ENCODE measurements around the gene KIF26B.
A peak's percentile ranks its signal among the peaks of the same experiment; 100 is the strongest.

KIF26B gene

GRCh38 chr1:245448531-245448930 lies 293.7 kb downstream of the KIF26B start:
- no peak overlapping the region for H2BK120ac ChIP-seq (ENCODE audit: low read depth, low read length)
- no peak overlapping the region for H2BK15ac ChIP-seq (replicated peaks; ENCODE audit: low read depth)
- no peaks in the 10 kb centered on the region for H3K79me2 ChIP-seq (ENCODE audit: control insufficient read depth, insufficient read depth, low read length)
- no peak overlapping the region for H3K4me3 ChIP-seq (ENCODE audit: low read length)
- H3K36me3 ChIP-seq (ENCODE audit: control insufficient read depth, insufficient read depth, low read length), result no peaks in the 10 kb centered on the region
- H3K56ac ChIP-seq (ENCODE audit: low read length), result no peak overlapping the region
- no peak overlapping the region for H3K4me2 ChIP-seq (ENCODE audit: low read length)
- H3K18ac ChIP-seq (ENCODE audit: low read length), result no peak overlapping the region
- no peak overlapping the region for H2BK5ac ChIP-seq (ENCODE audit: low read length)
- H3K23ac ChIP-seq (ENCODE audit: low read length), result no peak overlapping the region
- H3K79me1 ChIP-seq (ENCODE audit: low read length), result no peaks in the 10 kb centered on the region
- no peak for DNase-seq
- H4K5ac ChIP-seq (ENCODE audit: low read length), result no peak overlapping the region
- no peaks in the 10 kb centered on the region for H3K27me3 ChIP-seq (ENCODE audit: insufficient read depth, low read length, poor library complexity)
- H4K8ac ChIP-seq (ENCODE audit: low read depth, low read length), result no peak overlapping the region
- no peak overlapping the region for H3K9ac ChIP-seq (ENCODE audit: low read length)
- no peaks in the 10 kb centered on the region for H3K4me1 ChIP-seq (ENCODE audit: control insufficient read depth, low read depth, low read length)
- H2AK5ac ChIP-seq (ENCODE audit: low read length), result no peak overlapping the region
- H3K27ac ChIP-seq (ENCODE audit: low read depth, low read length), result no peak overlapping the region
- no CpG with 5 or more reads among the region's 1 CpG for WGBS (ENCODE audit: extremely low coverage, insufficient coverage, low lambda C conversion rate)
- no peak overlapping the region for H3K4ac ChIP-seq (ENCODE audit: low read depth, low read length)

- no CpG with 5 or more reads among the region's 8 CpGs for WGBS (ENCODE audit: extremely low coverage, insufficient coverage, low lambda C conversion rate)
- no peaks in the 10 kb centered on the region for H3K79me1 ChIP-seq (ENCODE audit: low read length)
- no peak overlapping the region for H3K4me2 ChIP-seq (ENCODE audit: low read length)
- no peak overlapping the region for H2AK5ac ChIP-seq (ENCODE audit: low read length)
- no peak overlapping the region for H3K18ac ChIP-seq (ENCODE audit: low read length)
- H4K8ac ChIP-seq (ENCODE audit: low read depth, low read length), result no peak overlapping the region
- H3K27me3 ChIP-seq (ENCODE audit: insufficient read depth, low read length, poor library complexity), result no peaks in the 10 kb centered on the region
- H3K9ac ChIP-seq (ENCODE audit: low read length), result no peak overlapping the region
- no peak overlapping the region for H3K23ac ChIP-seq (ENCODE audit: low read length)
- no peak overlapping the region for H2BK5ac ChIP-seq (ENCODE audit: low read length)
- H2BK120ac ChIP-seq (ENCODE audit: low read depth, low read length), result no peak overlapping the region
- no peak overlapping the region for H3K4ac ChIP-seq (ENCODE audit: low read depth, low read length)
- H2BK15ac ChIP-seq (replicated peaks; ENCODE audit: low read depth), result no peak overlapping the region
- H3K4me3 ChIP-seq (ENCODE audit: low read length), result no peak overlapping the region
- H3K27ac ChIP-seq (ENCODE audit: low read depth, low read length), result no peak overlapping the region
- no peak for DNase-seq
- H3K79me2 ChIP-seq (ENCODE audit: control insufficient read depth, insufficient read depth, low read length), result no peaks in the 10 kb centered on the region
- H3K4me1 ChIP-seq (ENCODE audit: control insufficient read depth, low read depth, low read length), result no peaks in the 10 kb centered on the region
- no peak overlapping the region for H4K5ac ChIP-seq (ENCODE audit: low read length)
- H3K56ac ChIP-seq (ENCODE audit: low read length), result no peak overlapping the region
- H3K36me3 ChIP-seq (ENCODE audit: control insufficient read depth, insufficient read depth, low read length), result no peaks in the 10 kb centered on the region
Observed at GRCh38 chr1:245448975-245449431, 294.2 kb downstream of the KIF26B start.

GRCh38 chr1:245453541-245453940 lies 298.8 kb downstream of the KIF26B start:
- no peaks in the 10 kb centered on the region for H3K36me3 ChIP-seq (ENCODE audit: control insufficient read depth, insufficient read depth, low read length)
- H3K4me3 ChIP-seq (ENCODE audit: low read length), result no peak overlapping the region
- no peaks in the 10 kb centered on the region for H3K4me1 ChIP-seq (ENCODE audit: control insufficient read depth, low read depth, low read length)
- H4K5ac ChIP-seq (ENCODE audit: low read length), result no peak overlapping the region
- no peak overlapping the region for H3K9ac ChIP-seq (ENCODE audit: low read length)
- H2AK5ac ChIP-seq (ENCODE audit: low read length), result no peak overlapping the region
- no peak overlapping the region for H3K4me2 ChIP-seq (ENCODE audit: low read length)
- no peaks in the 10 kb centered on the region for H3K27me3 ChIP-seq (ENCODE audit: insufficient read depth, low read length, poor library complexity)
- H3K18ac ChIP-seq (ENCODE audit: low read length), result no peak overlapping the region
- no peak overlapping the region for H2BK15ac ChIP-seq (replicated peaks; ENCODE audit: low read depth)
- no peak for DNase-seq
- no peak overlapping the region for H3K56ac ChIP-seq (ENCODE audit: low read length)
- H3K27ac ChIP-seq (ENCODE audit: low read depth, low read length), result no peak overlapping the region
- H2BK5ac ChIP-seq (ENCODE audit: low read length), result no peak overlapping the region
- no peak overlapping the region for H3K23ac ChIP-seq (ENCODE audit: low read length)
- no CpG with 5 or more reads among the region's 4 CpGs for WGBS (ENCODE audit: extremely low coverage, insufficient coverage, low lambda C conversion rate)
- no peak overlapping the region for H3K4ac ChIP-seq (ENCODE audit: low read depth, low read length)
- no peak overlapping the region for H2BK120ac ChIP-seq (ENCODE audit: low read depth, low read length)
- H4K8ac ChIP-seq (ENCODE audit: low read depth, low read length), result no peak overlapping the region
- H3K79me2 ChIP-seq (ENCODE audit: control insufficient read depth, insufficient read depth, low read length), result no peaks in the 10 kb centered on the region
- no peaks in the 10 kb centered on the region for H3K79me1 ChIP-seq (ENCODE audit: low read length)

- H3K56ac ChIP-seq (ENCODE audit: low read length), result peak overlapping the region; percentile 8
- no peak overlapping the region for H3K23ac ChIP-seq (ENCODE audit: low read length)
- no peak overlapping the region for H3K18ac ChIP-seq (ENCODE audit: low read length)
- H4K8ac ChIP-seq (ENCODE audit: low read depth, low read length), result no peak overlapping the region
- no peak overlapping the region for H2BK120ac ChIP-seq (ENCODE audit: low read depth, low read length)
- H3K4me1 ChIP-seq (ENCODE audit: control insufficient read depth, low read depth, low read length), result no peaks in the 10 kb centered on the region
- H2BK15ac ChIP-seq (replicated peaks; ENCODE audit: low read depth), result no peak overlapping the region
- H3K36me3 ChIP-seq (ENCODE audit: control insufficient read depth, insufficient read depth, low read length), result no peaks in the 10 kb centered on the region
- H3K4me2 ChIP-seq (ENCODE audit: low read length), result no peak overlapping the region
- no peaks in the 10 kb centered on the region for H3K79me2 ChIP-seq (ENCODE audit: control insufficient read depth, insufficient read depth, low read length)
- H3K4ac ChIP-seq (ENCODE audit: low read depth, low read length), result no peak overlapping the region
- no peak overlapping the region for H2AK5ac ChIP-seq (ENCODE audit: low read length)
- H3K27me3 ChIP-seq (ENCODE audit: insufficient read depth, low read length, poor library complexity), result no peaks in the 10 kb centered on the region
- H3K9ac ChIP-seq (ENCODE audit: low read length), result no peak overlapping the region
- H3K79me1 ChIP-seq (ENCODE audit: low read length), result no peaks in the 10 kb centered on the region
- H3K27ac ChIP-seq (ENCODE audit: low read depth, low read length), result no peak overlapping the region
- H3K4me3 ChIP-seq (ENCODE audit: low read length), result no peak overlapping the region
- no peak overlapping the region for H2BK5ac ChIP-seq (ENCODE audit: low read length)
- no CpG with 5 or more reads among the region's 2 CpGs for WGBS (ENCODE audit: extremely low coverage, insufficient coverage, low lambda C conversion rate)
- DNase-seq, result no peak
- H4K5ac ChIP-seq (ENCODE audit: low read length), result no peak overlapping the region
Observed at GRCh38 chr1:245454051-245454450, 299.3 kb downstream of the KIF26B start.

GRCh38 chr1:245457562-245457961 lies 302.8 kb downstream of the KIF26B start:
- WGBS (ENCODE audit: extremely low coverage, insufficient coverage, low lambda C conversion rate), result no CpG with 5 or more reads among the region's 1 CpG
- H3K36me3 ChIP-seq (ENCODE audit: control insufficient read depth, insufficient read depth, low read length), result no peaks in the 10 kb centered on the region
- no peak overlapping the region for H2BK15ac ChIP-seq (replicated peaks; ENCODE audit: low read depth)
- H3K4me2 ChIP-seq (ENCODE audit: low read length), result no peak overlapping the region
- H2BK5ac ChIP-seq (ENCODE audit: low read length), result no peak overlapping the region
- no peaks in the 10 kb centered on the region for H3K79me2 ChIP-seq (ENCODE audit: control insufficient read depth, insufficient read depth, low read length)
- no peak overlapping the region for H3K9ac ChIP-seq (ENCODE audit: low read length)
- H3K18ac ChIP-seq (ENCODE audit: low read length), result no peak overlapping the region
- no peaks in the 10 kb centered on the region for H3K79me1 ChIP-seq (ENCODE audit: low read length)
- no peak overlapping the region for H4K8ac ChIP-seq (ENCODE audit: low read depth, low read length)
- H3K4me1 ChIP-seq (ENCODE audit: control insufficient read depth, low read depth, low read length), result no peaks in the 10 kb centered on the region
- no peaks in the 10 kb centered on the region for H3K27me3 ChIP-seq (ENCODE audit: insufficient read depth, low read length, poor library complexity)
- no peak overlapping the region for H4K5ac ChIP-seq (ENCODE audit: low read length)
- no peak overlapping the region for H3K4me3 ChIP-seq (ENCODE audit: low read length)
- no peak overlapping the region for H3K23ac ChIP-seq (ENCODE audit: low read length)
- H3K27ac ChIP-seq (ENCODE audit: low read depth, low read length), result no peak overlapping the region
- no peak for DNase-seq
- no peak overlapping the region for H2AK5ac ChIP-seq (ENCODE audit: low read length)
- no peak overlapping the region for H3K56ac ChIP-seq (ENCODE audit: low read length)
- no peak overlapping the region for H3K4ac ChIP-seq (ENCODE audit: low read depth, low read length)
- no peak overlapping the region for H2BK120ac ChIP-seq (ENCODE audit: low read depth, low read length)

- H3K36me3 ChIP-seq (ENCODE audit: control insufficient read depth, insufficient read depth, low read length), result no peaks in the 10 kb centered on the region
- H3K27ac ChIP-seq (ENCODE audit: low read depth, low read length), result no peak overlapping the region
- H4K8ac ChIP-seq (ENCODE audit: low read depth, low read length), result no peak overlapping the region
- no peak overlapping the region for H2BK15ac ChIP-seq (replicated peaks; ENCODE audit: low read depth)
- no peak overlapping the region for H3K18ac ChIP-seq (ENCODE audit: low read length)
- no peaks in the 10 kb centered on the region for H3K79me1 ChIP-seq (ENCODE audit: low read length)
- H3K4me2 ChIP-seq (ENCODE audit: low read length), result no peak overlapping the region
- H2BK120ac ChIP-seq (ENCODE audit: low read depth, low read length), result no peak overlapping the region
- no peak overlapping the region for H4K5ac ChIP-seq (ENCODE audit: low read length)
- no CpG with 5 or more reads among the region's 7 CpGs for WGBS (ENCODE audit: extremely low coverage, insufficient coverage, low lambda C conversion rate)
- no peak overlapping the region for H3K4ac ChIP-seq (ENCODE audit: low read depth, low read length)
- no peak overlapping the region for H3K4me3 ChIP-seq (ENCODE audit: low read length)
- no peak overlapping the region for H2AK5ac ChIP-seq (ENCODE audit: low read length)
- H3K9ac ChIP-seq (ENCODE audit: low read length), result no peak overlapping the region
- DNase-seq, result no peak
- H3K23ac ChIP-seq (ENCODE audit: low read length), result no peak overlapping the region
- no peaks in the 10 kb centered on the region for H3K27me3 ChIP-seq (ENCODE audit: insufficient read depth, low read length, poor library complexity)
- H3K79me2 ChIP-seq (ENCODE audit: control insufficient read depth, insufficient read depth, low read length), result no peaks in the 10 kb centered on the region
- H3K4me1 ChIP-seq (ENCODE audit: control insufficient read depth, low read depth, low read length), result no peaks in the 10 kb centered on the region
- no peak overlapping the region for H2BK5ac ChIP-seq (ENCODE audit: low read length)
- H3K56ac ChIP-seq (ENCODE audit: low read length), result no peak overlapping the region
Observed at GRCh38 chr1:245458234-245458633, 303.4 kb downstream of the KIF26B start.

Data from mesendoderm (in vitro differentiated cells).